Measurements from ENCODE around the gene MVB12B. TPM values are rescaled to one million over a fixed set of nuclear protein-coding genes. Genes with fewer than 3 reads are reported as not detected.

Gene MVB12B
- total RNA-seq, 2 donors from 2014 or later = 5.9 to 8.7 TPM

DNA sequence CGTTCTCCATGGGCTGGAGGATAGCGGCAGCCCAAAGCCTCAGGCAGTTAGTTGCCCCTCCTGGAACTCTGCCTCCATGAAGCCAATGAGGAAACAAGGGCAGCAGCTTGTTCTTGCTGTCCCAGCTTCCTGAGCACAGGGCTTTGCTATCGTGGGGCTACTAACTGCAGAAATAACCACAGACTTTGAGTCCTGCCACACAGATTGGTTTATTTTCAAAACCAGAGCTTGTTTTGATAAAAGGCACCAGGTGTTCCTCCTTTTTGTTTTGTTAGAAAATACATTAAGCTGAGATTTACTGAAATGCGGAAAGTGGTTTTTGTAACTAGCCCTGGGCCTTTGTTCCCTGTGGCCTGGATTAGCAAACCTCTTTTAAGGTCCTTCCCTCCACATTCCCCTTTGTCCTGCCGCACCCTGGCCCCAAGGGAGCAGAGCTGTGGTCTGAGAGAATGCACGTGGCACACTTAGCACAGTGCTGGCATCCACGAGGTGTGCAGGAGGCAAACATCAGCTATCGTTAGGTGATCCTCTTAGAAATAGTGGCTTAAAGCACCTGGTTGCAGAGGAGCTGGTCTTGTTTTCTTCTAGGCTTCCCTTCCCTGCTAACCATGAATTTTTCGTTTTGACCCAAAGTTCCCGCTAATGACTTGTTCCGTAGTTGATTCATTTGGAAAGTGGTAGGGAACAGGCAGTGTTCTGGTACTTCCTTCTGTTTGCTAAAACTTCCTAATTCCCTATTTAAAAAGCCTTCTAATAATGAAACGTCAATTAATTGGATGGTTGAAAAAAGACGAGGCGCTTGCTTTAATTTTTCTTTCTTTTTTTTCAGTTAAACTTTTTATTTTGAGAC is 21.5 kb downstream of the MVB12B start:
- TF ChIP-seq, protein P1, sequence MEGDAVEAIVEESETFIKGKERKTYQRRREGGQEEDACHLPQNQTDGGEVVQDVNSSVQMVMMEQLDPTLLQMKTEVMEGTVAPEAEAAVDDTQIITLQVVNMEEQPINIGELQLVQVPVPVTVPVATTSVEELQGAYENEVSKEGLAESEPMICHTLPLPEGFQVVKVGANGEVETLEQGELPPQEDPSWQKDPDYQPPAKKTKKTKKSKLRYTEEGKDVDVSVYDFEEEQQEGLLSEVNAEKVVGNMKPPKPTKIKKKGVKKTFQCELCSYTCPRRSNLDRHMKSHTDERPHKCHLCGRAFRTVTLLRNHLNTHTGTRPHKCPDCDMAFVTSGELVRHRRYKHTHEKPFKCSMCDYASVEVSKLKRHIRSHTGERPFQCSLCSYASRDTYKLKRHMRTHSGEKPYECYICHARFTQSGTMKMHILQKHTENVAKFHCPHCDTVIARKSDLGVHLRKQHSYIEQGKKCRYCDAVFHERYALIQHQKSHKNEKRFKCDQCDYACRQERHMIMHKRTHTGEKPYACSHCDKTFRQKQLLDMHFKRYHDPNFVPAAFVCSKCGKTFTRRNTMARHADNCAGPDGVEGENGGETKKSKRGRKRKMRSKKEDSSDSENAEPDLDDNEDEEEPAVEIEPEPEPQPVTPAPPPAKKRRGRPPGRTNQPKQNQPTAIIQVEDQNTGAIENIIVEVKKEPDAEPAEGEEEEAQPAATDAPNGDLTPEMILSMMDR (IDR thresholded peaks at IDR 0.05) = no peak
- no peak for DNase-seq (ENCODE audit: low spot score)
- Histone ChIP-seq H3K9me3 (peaks cover 0 to 10% of the 10 kb centered on the region in 2 donors), H3K4me1 (no peaks in the 10 kb centered on the region), H3K27ac (peak overlapping the region in 1 of 2 donors; percentile 49), H3K36me3 (no peaks in the 10 kb centered on the region), H3K4me3 (no peak overlapping the region), H3K27me3 (no peaks in the 10 kb centered on the region)

DNA sequence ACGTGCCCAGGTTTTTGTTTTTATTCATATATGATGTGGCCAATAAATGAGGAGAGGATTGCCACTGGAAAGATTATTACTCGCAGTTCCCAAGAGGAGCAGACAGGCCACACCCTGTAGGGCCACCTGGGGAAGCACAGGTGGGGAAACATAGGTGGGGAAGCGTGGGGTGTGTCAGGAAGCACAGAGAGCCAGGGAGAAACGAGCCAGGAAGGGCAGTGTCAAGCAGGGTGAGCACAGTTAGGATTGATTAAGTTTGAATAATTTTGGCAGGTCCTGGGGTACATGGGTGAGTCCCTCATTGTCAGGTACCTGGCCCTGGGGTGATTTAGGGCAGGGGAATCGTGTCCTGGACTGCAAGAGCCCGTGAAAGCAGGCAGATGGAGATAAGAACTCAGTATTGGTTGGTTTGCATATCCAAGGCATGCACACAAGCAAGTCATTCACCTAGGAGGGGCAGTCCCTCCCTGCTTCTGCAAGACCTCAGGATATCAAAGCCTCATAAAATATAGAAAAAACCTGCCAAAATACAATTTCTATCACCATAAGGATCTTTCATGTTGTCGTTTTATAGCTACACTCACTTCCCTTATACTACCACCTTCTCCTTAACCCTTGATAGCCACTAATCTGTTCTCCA is 22.4 kb downstream of the MVB12B start:
- Histone ChIP-seq H3K4me3 (no peak overlapping the region), H3K27ac (peak overlapping the region in 1 of 2 donors; percentile 48), H3K27me3 (no peaks in the 10 kb centered on the region), H3K9me3 (peaks cover 0 to 10% of the 10 kb centered on the region in 2 donors), H3K36me3 (no peaks in the 10 kb centered on the region), H3K4me1 (no peaks in the 10 kb centered on the region)
- TF ChIP-seq, protein P1 (IDR thresholded peaks at IDR 0.05) = no peak
- no peak for DNase-seq (ENCODE audit: low spot score)

DNA sequence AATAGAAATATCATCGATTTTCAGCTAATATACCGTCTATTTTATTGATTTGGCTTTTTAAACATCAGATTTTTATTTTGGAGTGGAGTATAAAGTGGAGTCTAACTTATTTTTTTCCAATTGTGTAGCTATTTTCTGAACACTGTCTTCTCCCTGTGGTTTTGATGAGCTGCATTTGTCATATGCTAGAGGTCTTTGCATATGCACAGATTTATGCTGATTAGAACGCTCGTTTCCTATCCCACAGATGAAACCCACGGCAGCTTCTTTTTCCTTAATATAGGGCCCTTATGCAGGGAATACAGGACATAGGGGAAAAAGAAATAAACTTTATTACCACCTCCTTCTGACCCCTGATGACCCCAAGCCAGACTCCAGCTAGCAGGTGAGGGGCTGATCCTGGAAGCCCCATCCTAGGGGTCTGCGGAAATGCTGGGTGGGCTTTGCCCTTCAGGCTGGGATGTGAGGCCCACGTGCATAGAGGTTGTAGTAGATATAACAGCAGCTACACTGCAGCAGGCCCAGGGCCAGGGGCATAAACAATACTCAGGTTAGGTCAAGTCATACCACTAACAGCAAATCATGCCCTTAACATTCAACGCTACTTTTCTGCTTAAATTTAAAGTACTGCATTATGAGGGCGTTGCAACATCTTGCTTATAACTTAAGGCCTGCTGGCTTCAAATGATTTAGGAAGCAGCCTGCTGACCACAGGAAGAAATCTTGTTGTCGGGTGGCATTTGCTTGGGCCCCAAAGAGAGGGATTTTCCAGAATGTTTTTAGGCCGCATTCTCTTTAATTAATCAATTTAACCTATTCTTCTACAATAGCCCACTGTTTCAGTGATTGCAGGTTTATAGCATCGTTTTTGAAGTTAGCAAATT is 28.5 kb downstream of the MVB12B start:
- H3K4me1 ChIP-seq = no peaks in the 10 kb centered on the region
- no peaks in the 10 kb centered on the region for H3K27me3 ChIP-seq
- H3K4me3 ChIP-seq = no peak overlapping the region
- H3K36me3 ChIP-seq = no peaks in the 10 kb centered on the region
- peaks cover 0 to 10% of the 10 kb centered on the region in 2 donors for H3K9me3 ChIP-seq
- no peak for DNase-seq (ENCODE audit: low spot score)
- TF ChIP-seq, protein P1 (IDR thresholded peaks at IDR 0.05) = no peak
- no peak overlapping the region for H3K27ac ChIP-seq

DNA sequence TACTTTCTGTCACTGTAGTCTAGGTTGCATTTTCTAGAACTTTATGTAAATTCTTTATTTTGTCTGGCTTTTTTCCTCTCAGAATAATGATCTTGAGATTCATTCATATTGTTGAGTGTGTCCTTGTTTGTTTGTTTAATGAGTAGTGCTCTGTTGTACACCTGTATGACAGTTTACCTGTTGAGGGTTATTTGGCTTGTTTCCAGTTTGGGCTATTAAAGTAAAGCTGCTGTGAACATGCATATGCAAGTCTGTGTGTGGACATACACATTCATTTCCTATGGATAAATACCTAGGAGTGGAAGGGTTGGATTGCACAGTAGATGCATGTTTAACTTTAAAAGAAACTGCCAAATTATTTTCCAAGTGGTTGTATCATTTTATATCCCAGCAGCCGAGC is 30.4 kb downstream of the MVB12B start:
- Histone ChIP-seq H3K36me3 (no peaks in the 10 kb centered on the region), H3K4me3 (no peak overlapping the region), H3K27ac (no peak overlapping the region), H3K4me1 (no peaks in the 10 kb centered on the region), H3K27me3 (no peaks in the 10 kb centered on the region), H3K9me3 (peaks cover 0 to 18% of the 10 kb centered on the region in 2 donors)
- no peak for DNase-seq (ENCODE audit: low spot score)
- TF ChIP-seq, protein P1 (IDR thresholded peaks at IDR 0.05) = no peak

DNA sequence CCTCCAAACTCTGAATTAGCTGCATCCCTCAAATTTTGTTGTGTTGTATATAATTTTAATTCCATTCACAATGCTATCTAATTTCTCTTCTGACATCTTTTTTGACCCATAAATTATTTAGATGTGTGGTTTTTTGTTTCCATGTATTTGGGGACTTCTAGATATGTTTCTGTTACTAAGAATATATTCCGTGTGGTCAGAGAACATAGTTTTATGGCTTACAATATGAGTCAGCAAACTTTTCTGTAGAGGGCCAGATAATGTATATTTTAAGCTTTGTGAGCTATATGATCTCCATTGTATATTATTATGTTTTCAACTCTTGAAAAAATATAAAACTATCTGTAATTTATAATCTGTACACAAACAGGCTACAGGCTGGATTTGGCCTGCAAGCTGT is 33.4 kb downstream of the MVB12B start:
- no peak for DNase-seq (ENCODE audit: low spot score)
- Histone ChIP-seq H3K36me3 (no peaks in the 10 kb centered on the region), H3K27ac (no peak overlapping the region), H3K4me3 (no peak overlapping the region), H3K9me3 (peaks cover 0 to 29% of the 10 kb centered on the region in 2 donors), H3K27me3 (no peaks in the 10 kb centered on the region), H3K4me1 (no peaks in the 10 kb centered on the region)
- TF ChIP-seq, protein P1 (IDR thresholded peaks at IDR 0.05) = no peak
